ENCODE measurements around the gene OFD1. TPM values are rescaled to one million over a fixed set of nuclear protein-coding genes. Genes with fewer than 3 reads are reported as not detected.

Gene OFD1
- total RNA-seq, 3 donors from 2014 or later (not counting 1 experiment from before 2014, with no cell fraction given) = 62.8 to 77.6 (median 74.9) TPM

DNA sequence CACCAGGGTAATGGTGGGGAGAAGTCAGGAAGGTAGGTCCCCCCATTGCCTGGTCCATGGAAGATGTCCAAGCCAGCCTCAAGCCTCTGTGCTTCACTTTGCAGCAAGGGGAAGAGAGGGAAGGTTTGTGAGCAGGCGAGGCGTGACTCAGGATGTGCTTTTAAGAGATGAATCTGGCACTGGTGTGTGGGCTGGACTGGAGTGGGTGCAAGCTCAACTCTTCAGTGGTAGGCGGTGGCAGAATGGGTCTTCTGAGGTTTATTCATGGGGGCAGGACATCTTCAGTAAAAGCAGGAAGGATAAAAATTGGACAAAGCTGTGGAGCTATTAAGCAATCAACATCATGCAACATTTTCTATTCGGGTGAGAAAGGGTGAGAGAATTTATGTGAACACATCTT is 63.0 kb downstream of the OFD1 start:
- Histone ChIP-seq H3K4me1 (ENCODE audit: control insufficient read depth, insufficient read depth, low read length) (peaks cover 3% of the 10 kb centered on the region), H3K27ac (ENCODE audit: low read length) (no peak overlapping the region), H3K36me3 (ENCODE audit: control insufficient read depth, insufficient read depth, low read length) (no peaks in the 10 kb centered on the region), H3K9me3 (ENCODE audit: control insufficient read depth, insufficient read depth, low read length) (no peaks in the 10 kb centered on the region), H3K4me3 (ENCODE audit: low read length) (no peak overlapping the region), H3K27me3 (ENCODE audit: control insufficient read depth, insufficient read depth, low read length) (no peaks in the 10 kb centered on the region)
- Mint-ChIP-seq H3K4me1 (peaks cover 0 to 13% of the 10 kb centered on the region in 2 donors), H3K9me3 (no peaks in the 10 kb centered on the region), H3K4me3 (no peak overlapping the region), H3K27ac (peak overlapping the region in 1 of 2 donors; percentile 8), H3K36me3 (no peaks in the 10 kb centered on the region), H3K27me3 (ENCODE audit: low read depth in 2 of 2) (no peaks in the 10 kb centered on the region)
- intact Hi-C loops (cut with micrococcal nuclease) = no loop called here
- WGBS (ENCODE audit: insufficient coverage) = 67% methylated on average over 3 of the region's 4 CpGs
- DNase-seq (no peak), ATAC-seq (no peak)
- TF ChIP-seq, protein P1, sequence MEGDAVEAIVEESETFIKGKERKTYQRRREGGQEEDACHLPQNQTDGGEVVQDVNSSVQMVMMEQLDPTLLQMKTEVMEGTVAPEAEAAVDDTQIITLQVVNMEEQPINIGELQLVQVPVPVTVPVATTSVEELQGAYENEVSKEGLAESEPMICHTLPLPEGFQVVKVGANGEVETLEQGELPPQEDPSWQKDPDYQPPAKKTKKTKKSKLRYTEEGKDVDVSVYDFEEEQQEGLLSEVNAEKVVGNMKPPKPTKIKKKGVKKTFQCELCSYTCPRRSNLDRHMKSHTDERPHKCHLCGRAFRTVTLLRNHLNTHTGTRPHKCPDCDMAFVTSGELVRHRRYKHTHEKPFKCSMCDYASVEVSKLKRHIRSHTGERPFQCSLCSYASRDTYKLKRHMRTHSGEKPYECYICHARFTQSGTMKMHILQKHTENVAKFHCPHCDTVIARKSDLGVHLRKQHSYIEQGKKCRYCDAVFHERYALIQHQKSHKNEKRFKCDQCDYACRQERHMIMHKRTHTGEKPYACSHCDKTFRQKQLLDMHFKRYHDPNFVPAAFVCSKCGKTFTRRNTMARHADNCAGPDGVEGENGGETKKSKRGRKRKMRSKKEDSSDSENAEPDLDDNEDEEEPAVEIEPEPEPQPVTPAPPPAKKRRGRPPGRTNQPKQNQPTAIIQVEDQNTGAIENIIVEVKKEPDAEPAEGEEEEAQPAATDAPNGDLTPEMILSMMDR (IDR thresholded peaks at IDR 0.05) = no peak

DNA sequence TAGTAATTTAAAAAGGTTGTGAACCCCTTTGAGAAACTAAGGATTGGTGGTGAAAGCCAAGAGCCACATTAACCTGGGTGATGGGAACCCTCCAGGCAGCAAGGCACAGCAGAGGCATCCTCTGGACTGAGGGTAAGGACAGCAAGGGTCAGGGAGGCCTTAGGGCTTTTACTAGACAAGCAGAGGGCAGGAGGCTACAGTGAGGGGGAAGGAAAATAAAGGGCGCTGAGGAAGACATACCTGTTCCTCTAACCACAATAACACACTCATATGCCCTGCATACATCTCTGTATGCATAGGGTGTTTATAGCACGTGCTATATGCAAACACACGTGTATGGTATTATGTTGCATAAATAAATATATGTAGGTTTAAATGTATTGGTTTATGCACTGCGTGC is 63.6 kb downstream of the OFD1 start:
- DNase-seq = no peak
- intact Hi-C loops (cut with micrococcal nuclease) = no loop called here
- Histone ChIP-seq H3K9me3 (ENCODE audit: control insufficient read depth, insufficient read depth, low read length) (no peaks in the 10 kb centered on the region), H3K27me3 (ENCODE audit: control insufficient read depth, insufficient read depth, low read length) (no peaks in the 10 kb centered on the region), H3K4me1 (ENCODE audit: control insufficient read depth, insufficient read depth, low read length) (peaks cover 3% of the 10 kb centered on the region), H3K36me3 (ENCODE audit: control insufficient read depth, insufficient read depth, low read length) (no peaks in the 10 kb centered on the region), H3K4me3 (ENCODE audit: low read length) (no peak overlapping the region), H3K27ac (ENCODE audit: low read length) (no peak overlapping the region)
- H3K4me1 Mint-ChIP-seq = peaks cover 0 to 13% of the 10 kb centered on the region in 2 donors
- no peaks in the 10 kb centered on the region for H3K9me3 Mint-ChIP-seq
- H3K27me3 Mint-ChIP-seq (ENCODE audit: low read depth in 2 of 2) = no peaks in the 10 kb centered on the region
- no peak overlapping the region for H3K4me3 Mint-ChIP-seq
- no peaks in the 10 kb centered on the region for H3K36me3 Mint-ChIP-seq
- no peak for ATAC-seq
- no CpG with 5 or more reads among the region's 4 CpGs for WGBS (ENCODE audit: insufficient coverage)
- TF ChIP-seq, protein P1 (IDR thresholded peaks at IDR 0.05) = no peak
- H3K27ac Mint-ChIP-seq = no peak overlapping the region

DNA sequence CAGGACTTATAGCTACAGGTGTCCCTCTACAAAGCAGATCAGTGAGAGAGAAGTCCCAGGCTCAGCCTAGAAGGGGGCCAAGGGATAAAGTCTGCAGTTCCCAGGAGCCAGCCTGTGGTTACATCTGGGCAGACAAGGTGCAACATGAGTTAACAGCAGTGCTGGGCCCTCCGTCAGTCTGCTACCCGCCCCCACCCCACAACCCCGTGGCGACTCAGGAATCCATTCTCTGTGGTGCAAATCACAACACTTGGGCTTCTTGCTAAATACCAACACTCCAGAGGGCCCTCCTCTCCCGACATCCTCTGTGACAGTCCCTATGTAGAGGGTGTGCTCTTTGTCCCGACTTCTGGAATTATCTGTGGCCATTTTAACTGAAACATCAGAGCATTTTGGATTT is 68.6 kb downstream of the OFD1 start:
- no peaks in the 10 kb centered on the region for H3K9me3 Mint-ChIP-seq
- 73% methylated on average over 3 of the region's 6 CpGs for WGBS (ENCODE audit: insufficient coverage)
- H3K36me3 Mint-ChIP-seq = no peaks in the 10 kb centered on the region

DNA sequence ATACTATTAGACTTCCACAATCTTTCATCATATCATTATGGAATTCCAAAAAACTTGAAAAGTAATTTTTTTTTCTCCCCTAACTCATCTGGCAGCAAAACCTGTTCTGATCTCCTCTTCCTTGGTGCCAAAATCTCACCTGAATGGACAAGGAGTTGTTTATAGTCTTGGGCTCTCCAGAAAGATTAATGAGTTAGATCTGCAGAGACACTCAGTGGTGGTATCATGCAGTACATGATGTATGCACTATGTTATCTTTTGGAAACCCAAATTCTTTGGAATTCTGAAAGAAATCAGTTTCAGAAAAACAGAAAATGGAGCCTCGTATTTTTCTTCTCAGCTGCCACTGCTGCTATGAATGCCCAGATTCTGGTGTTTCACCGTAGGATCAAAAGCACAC is 70.7 kb downstream of the OFD1 start:
- Histone ChIP-seq H3K36me3 (ENCODE audit: control insufficient read depth, insufficient read depth, low read length) (no peaks in the 10 kb centered on the region), H3K4me3 (ENCODE audit: low read length) (no peak overlapping the region), H3K27me3 (ENCODE audit: control insufficient read depth, insufficient read depth, low read length) (no peaks in the 10 kb centered on the region), H3K27ac (ENCODE audit: low read length) (no peak overlapping the region), H3K4me1 (ENCODE audit: control insufficient read depth, insufficient read depth, low read length) (no peaks in the 10 kb centered on the region), H3K9me3 (ENCODE audit: control insufficient read depth, insufficient read depth, low read length) (no peaks in the 10 kb centered on the region)
- no peaks in the 10 kb centered on the region for H3K4me1 Mint-ChIP-seq
- no peak for DNase-seq
- H3K27ac Mint-ChIP-seq = no peak overlapping the region
- TF ChIP-seq, protein P1 (IDR thresholded peaks at IDR 0.05) = no peak
- no peaks in the 10 kb centered on the region for H3K36me3 Mint-ChIP-seq
- no peaks in the 10 kb centered on the region for H3K27me3 Mint-ChIP-seq (ENCODE audit: low read depth in 2 of 2)
- intact Hi-C loops (cut with micrococcal nuclease) = no loop called here
- no peak for ATAC-seq
- H3K9me3 Mint-ChIP-seq = no peaks in the 10 kb centered on the region
- 69% methylated on average over 2 of the region's 2 CpGs for WGBS (ENCODE audit: insufficient coverage)
- H3K4me3 Mint-ChIP-seq = no peak overlapping the region

More for the DNA sequence above, 68.6 kb downstream of the OFD1 start:
- intact Hi-C loops (cut with micrococcal nuclease) = no loop called here
- no peak overlapping the region for H3K4me3 ChIP-seq (ENCODE audit: low read length)
- H3K4me1 ChIP-seq (ENCODE audit: control insufficient read depth, insufficient read depth, low read length) = no peaks in the 10 kb centered on the region
- Mint-ChIP-seq H3K27ac (no peak overlapping the region), H3K27me3 (ENCODE audit: low read depth in 2 of 2) (no peaks in the 10 kb centered on the region), H3K4me1 (no peaks in the 10 kb centered on the region), H3K4me3 (no peak overlapping the region)
- TF ChIP-seq, protein P1 (IDR thresholded peaks at IDR 0.05) = no peak
- no peaks in the 10 kb centered on the region for H3K36me3 ChIP-seq (ENCODE audit: control insufficient read depth, insufficient read depth, low read length)
- no peak overlapping the region for H3K27ac ChIP-seq (ENCODE audit: low read length)
- ATAC-seq (no peak), DNase-seq (no peak)
- no peaks in the 10 kb centered on the region for H3K27me3 ChIP-seq (ENCODE audit: control insufficient read depth, insufficient read depth, low read length)
- no peaks in the 10 kb centered on the region for H3K9me3 ChIP-seq (ENCODE audit: control insufficient read depth, insufficient read depth, low read length)

Measured in natural killer cell (primary cell).